ENCODE data around the gene ZCWPW1.
"Not testable (repeated sequence)": the region's sequence is repeated elsewhere in the genome, so short reads cannot be mapped to it uniquely, and the experiment has no call there.

The ZCWPW1 gene

GRCh38 chr7:100453854-100454253, 25.4 kb upstream of the ZCWPW1 start:
- not testable (repeated sequence) for DNase-seq (ENCODE audit: low spot score)

- DNase-seq (ENCODE audit: low spot score) = no peak
Measured at GRCh38 chr7:100452513-100452912, 24.0 kb upstream of the ZCWPW1 start.

- no peak for DNase-seq (ENCODE audit: low spot score)
Measured at GRCh38 chr7:100449190-100449795, 20.8 kb upstream of the ZCWPW1 start.

GRCh38 chr7:100447363-100447762, 18.9 kb upstream of the ZCWPW1 start:
- DNase-seq (ENCODE audit: low spot score) = not testable (repeated sequence)

- no peak for DNase-seq (ENCODE audit: low spot score)
Measured at GRCh38 chr7:100446040-100446439, 17.5 kb upstream of the ZCWPW1 start.

GRCh38 chr7:100444311-100445278, 16.1 kb upstream of the ZCWPW1 start:
- DNase-seq (ENCODE audit: low spot score) = peak; percentile 67

GRCh38 chr7:100443096-100443840, 14.8 kb upstream of the ZCWPW1 start:
- DNase-seq (ENCODE audit: low spot score) = no peak

GRCh38 chr7:100441641-100442535, 13.4 kb upstream of the ZCWPW1 start:
- no peak for DNase-seq (ENCODE audit: low spot score)

GRCh38 chr7:100439244-100439643, 10.7 kb upstream of the ZCWPW1 start:
- not testable (repeated sequence) for DNase-seq (ENCODE audit: low spot score)

- not testable (repeated sequence) for DNase-seq (ENCODE audit: low spot score)
Measured at GRCh38 chr7:100438731-100439130, 10.2 kb upstream of the ZCWPW1 start.

- DNase-seq (ENCODE audit: low spot score) = no peak
Measured at GRCh38 chr7:100438172-100438571, 9.7 kb upstream of the ZCWPW1 start.

- DNase-seq (ENCODE audit: low spot score) = no peak
Measured at GRCh38 chr7:100437150-100438100, 8.9 kb upstream of the ZCWPW1 start.

- DNase-seq (ENCODE audit: low spot score) = peak; percentile 58
Measured at GRCh38 chr7:100435401-100436304, 7.2 kb upstream of the ZCWPW1 start.

- DNase-seq (ENCODE audit: low spot score) = no peak
Measured at GRCh38 chr7:100434297-100435144, 6.0 kb upstream of the ZCWPW1 start.

- DNase-seq (ENCODE audit: low spot score) = no peak
Measured at GRCh38 chr7:100433592-100434296, 5.2 kb upstream of the ZCWPW1 start.

- no peak for DNase-seq (ENCODE audit: low spot score)
Measured at GRCh38 chr7:100433276-100433591, 4.7 kb upstream of the ZCWPW1 start.

GRCh38 chr7:100432621-100433275, 4.2 kb upstream of the ZCWPW1 start:
- no peak for DNase-seq (ENCODE audit: low spot score)

All from HuH-7.5 (cell line).